ENCODE results near the gene MRTFA. TPM values are rescaled to one million over a fixed set of nuclear protein-coding genes. Genes with fewer than 3 reads are reported as not detected.

The MRTFA gene
- total RNA-seq, 1 donor from 2014 or later = 26.4 TPM

- intact Hi-C loops (cut with DNase I) = no loop called here
- ATAC-seq (ENCODE audit: poor library complexity) (no peak), DNase-seq (peak; percentile 37)
Measured at GRCh38 chr22:40405178-40406062, 231.1 kb downstream of the MRTFA start.

- intact Hi-C loops (cut with DNase I) = no loop called here
- ATAC-seq (ENCODE audit: poor library complexity) (no peak), DNase-seq (no peak)
Measured at GRCh38 chr22:40404251-40405177, 232.0 kb downstream of the MRTFA start.

DNA sequence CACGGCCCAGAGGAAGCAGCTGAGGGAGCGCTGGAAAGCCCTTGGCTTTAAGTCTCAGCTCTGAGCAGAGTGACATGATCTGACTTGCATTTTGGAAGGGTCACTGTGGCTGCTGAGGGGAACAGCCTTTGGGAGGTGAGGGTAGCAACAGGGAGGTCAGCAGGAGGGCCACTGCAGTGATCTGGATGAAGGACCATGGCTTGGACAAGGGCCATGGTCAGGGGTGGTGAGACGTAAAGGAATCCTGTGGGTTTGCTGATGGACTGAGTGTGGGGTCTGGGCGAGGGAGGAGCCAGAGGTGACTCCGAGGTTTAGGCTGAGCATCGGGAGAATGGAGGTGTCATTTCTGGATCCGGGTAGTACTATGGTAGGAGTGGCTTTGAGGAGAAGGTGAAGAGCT is 232.9 kb downstream of the MRTFA start:
- no peak for DNase-seq
- no peak for ATAC-seq (ENCODE audit: poor library complexity)
- intact Hi-C loops (cut with DNase I) = no loop called here

- DNase-seq = no peak
- no peak for ATAC-seq (ENCODE audit: poor library complexity)
- intact Hi-C loops (cut with DNase I) = no loop called here
Measured at GRCh38 chr22:40403141-40403540, 233.4 kb downstream of the MRTFA start.

GRCh38 chr22:40401981-40402406 is 234.5 kb downstream of the MRTFA start:
- DNase-seq (no peak), ATAC-seq (ENCODE audit: poor library complexity) (no peak)
- intact Hi-C loops (cut with DNase I) = no loop called here

DNA sequence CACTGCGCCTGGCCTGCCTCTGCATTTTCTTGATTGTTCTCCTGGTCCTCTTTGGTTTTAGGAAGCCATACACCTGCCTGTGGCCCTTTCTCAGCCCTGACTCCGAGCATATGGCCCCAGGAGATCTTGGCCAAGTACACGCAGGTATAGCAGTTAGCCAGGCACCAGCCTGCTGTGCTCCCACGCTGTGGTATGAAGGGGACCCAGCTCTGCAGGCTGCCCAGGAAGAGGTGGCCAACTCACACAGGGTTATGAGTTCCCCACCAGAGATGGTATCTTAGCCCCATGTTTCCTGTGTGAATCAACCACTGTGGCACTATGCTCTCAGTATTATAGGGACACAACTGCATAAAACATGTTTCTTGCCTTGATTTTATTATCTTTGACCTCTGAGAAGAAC is 235.0 kb downstream of the MRTFA start:
- DNase-seq = no peak
- intact Hi-C loops (cut with DNase I) = no loop called here
- no peak for ATAC-seq (ENCODE audit: poor library complexity)

DNA sequence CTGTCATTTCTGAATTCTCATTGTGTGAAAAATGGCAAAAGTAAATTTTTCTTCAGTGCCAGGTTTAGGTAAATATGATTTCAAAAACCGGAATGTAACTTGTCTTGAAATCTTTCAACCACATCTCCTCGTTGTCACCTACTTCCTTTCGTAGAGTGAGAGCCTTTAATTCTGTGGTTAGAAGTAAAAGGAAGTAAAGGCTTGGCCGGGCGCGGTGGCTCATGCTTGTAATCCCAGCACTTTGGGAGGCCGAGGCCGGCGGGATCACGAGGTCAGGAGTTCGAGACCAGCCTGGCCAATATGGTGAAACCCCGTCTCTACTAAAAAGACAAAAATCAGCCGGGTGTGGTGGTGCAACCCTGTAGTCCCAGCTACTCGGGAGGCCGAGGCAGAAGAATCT is 236.4 kb downstream of the MRTFA start:
- intact Hi-C loops (cut with DNase I) = no loop called here
- ATAC-seq (ENCODE audit: poor library complexity) (no peak), DNase-seq (peak; percentile 71)

DNA sequence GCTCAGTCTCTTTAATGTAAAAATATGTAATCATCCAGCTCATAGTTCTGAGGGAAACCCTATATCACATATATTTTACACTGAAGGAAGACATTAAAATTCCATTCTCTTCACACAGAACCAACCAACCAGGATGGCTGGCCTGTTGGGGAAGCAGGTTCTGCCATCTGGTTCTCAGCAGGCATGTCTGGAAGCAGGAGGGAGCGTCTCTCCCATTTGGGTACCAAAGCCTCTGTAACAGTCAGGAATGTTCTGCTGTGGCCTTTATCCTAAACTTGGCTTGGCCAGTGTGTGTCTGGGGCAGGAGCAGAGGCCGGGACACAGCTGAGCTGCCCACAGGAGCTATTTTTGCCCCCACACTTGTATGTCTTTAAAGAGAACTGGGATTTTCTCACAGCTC is 236.9 kb downstream of the MRTFA start:
- intact Hi-C loops (cut with DNase I) = no loop called here
- DNase-seq (no peak), ATAC-seq (ENCODE audit: poor library complexity) (peak; percentile 40)

DNA sequence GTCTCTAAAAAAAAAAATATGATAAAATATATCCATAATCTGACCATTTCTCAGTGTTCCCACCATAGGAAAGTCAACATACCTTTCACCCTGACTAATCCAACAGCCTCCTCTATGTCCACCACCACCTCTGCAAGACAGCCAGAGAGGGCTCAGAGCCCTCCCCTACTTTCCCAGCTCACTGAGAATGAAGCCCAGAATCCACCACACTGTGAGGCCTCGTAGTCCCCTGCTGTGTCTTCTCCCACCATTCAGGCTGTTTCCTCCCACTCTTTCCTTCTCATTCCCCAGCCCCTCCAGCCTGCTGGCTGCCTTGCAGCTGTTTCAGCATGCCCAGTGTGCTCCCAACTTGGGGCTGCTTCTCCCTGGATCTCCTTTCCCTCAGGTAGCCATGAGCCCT is 239.1 kb downstream of the MRTFA start:
- intact Hi-C loops (cut with DNase I) = no loop called here
- ATAC-seq (ENCODE audit: poor library complexity) = no peak
- DNase-seq = no peak

DNA sequence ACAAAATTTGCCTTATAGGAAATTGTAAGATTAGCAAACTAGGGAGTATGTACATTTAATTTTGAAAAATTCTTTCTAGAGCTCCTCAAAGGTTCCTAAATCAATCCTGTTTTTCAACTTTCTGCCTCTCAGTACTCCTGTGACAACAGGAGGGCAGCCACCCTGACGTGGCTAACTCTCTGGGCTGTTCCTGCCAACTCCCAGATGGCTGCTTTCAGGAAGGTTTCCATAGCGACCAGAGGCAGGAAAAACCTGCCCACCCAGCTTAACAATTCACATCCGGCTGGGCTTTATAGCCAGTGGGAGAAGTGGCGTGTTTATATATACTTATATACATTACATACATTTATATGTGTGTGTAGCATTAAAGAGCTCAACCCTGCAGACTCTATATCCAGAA is 239.6 kb downstream of the MRTFA start:
- ATAC-seq (ENCODE audit: poor library complexity) (peak; percentile 10), DNase-seq (no peak)
- intact Hi-C loops (cut with DNase I) = no loop called here

DNA sequence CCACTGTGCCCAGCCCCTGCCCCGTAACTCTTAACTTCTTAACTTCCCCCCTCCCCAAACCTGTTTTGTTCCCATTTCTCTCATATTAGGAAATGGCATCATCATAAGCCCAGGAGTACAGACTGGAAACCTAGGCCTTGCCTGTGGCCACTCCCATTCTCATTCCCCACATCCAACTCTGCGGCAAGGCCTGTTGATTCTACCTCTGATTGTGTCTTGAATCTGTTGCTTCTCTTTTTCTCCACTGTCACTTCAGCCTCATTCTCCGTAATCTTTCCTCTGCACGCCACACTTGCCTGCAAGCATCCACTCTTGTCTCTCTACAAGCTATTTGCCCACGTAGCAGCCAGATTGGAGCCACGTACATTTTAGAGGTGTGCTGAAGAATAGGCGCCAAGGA is 240.9 kb downstream of the MRTFA start:
- DNase-seq (no peak), ATAC-seq (ENCODE audit: poor library complexity) (no peak)
- intact Hi-C loops (cut with DNase I) = no loop called here

- intact Hi-C loops (cut with DNase I) = no loop called here
- no peak for ATAC-seq (ENCODE audit: poor library complexity)
- no peak for DNase-seq
Measured at GRCh38 chr22:40394607-40395006, 241.9 kb downstream of the MRTFA start.

GRCh38 chr22:40392618-40393017 is 243.9 kb downstream of the MRTFA start:
- intact Hi-C loops (cut with DNase I) = no loop called here
- ATAC-seq (ENCODE audit: poor library complexity) (no peak), DNase-seq (no peak)

DNA sequence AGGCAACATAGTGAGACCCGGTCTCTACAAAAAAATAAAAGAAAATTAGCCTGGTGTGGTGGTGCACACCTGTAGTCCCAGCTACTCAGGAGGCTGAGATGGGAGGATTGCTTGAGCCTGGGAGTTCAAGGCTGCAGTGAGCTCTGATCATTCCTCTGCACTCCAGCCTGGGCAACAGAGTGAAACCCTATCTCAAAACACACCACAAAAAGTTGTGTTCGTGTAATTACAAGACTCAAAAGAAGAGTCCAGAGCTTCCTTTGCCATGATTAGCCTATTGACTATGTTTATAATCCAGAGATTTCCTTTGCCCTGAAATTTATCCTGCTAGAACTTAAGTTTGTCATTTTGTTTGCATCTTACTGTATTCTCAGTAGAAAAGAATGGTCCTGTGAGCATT is 245.1 kb downstream of the MRTFA start:
- ATAC-seq (ENCODE audit: poor library complexity) = no peak
- DNase-seq = no peak
- intact Hi-C loops (cut with DNase I) = no loop called here

DNA sequence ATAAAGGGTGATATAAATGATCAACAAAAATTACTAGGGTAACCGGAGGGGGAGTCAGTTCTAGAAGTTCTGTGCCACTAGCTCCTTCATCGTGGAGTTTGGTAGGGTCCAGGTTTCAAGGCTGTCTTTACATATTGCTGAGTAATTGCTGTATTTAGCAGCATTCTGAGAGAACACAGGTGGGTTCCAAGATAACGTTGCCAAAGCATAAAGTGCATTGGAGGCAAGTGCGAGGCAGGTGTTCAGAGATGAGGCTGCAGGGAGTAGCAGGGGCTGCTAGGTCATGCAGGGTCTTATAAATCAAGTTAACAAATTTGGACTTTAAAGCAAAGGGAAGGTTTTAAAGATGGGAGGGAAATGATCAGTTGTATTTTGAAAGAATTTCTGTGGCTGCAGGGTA is 248.3 kb downstream of the MRTFA start:
- intact Hi-C loops (cut with DNase I) = no loop called here
- DNase-seq (no peak), ATAC-seq (ENCODE audit: poor library complexity) (no peak)

DNA sequence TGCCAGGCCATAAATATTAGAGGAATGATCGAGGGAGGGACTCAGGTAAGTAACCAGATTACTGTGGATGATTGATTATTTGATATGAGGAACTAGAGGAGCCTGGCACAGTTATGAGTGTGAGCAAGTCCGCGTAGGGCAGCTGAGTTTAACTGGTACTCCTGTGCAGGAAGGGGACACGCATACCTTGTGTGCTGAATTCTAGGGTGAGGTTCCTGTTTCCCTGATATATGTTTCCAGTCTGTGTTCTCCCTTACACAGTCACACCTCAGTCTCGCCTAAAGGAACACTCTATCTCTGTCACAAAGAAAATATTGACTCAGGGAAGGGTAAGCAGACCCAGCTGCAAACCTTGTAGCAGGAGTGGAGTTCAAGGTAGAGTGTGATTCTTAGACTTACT is 248.8 kb downstream of the MRTFA start:
- ATAC-seq (ENCODE audit: poor library complexity) (no peak), DNase-seq (no peak)
- intact Hi-C loops (cut with DNase I) = no loop called here

DNA sequence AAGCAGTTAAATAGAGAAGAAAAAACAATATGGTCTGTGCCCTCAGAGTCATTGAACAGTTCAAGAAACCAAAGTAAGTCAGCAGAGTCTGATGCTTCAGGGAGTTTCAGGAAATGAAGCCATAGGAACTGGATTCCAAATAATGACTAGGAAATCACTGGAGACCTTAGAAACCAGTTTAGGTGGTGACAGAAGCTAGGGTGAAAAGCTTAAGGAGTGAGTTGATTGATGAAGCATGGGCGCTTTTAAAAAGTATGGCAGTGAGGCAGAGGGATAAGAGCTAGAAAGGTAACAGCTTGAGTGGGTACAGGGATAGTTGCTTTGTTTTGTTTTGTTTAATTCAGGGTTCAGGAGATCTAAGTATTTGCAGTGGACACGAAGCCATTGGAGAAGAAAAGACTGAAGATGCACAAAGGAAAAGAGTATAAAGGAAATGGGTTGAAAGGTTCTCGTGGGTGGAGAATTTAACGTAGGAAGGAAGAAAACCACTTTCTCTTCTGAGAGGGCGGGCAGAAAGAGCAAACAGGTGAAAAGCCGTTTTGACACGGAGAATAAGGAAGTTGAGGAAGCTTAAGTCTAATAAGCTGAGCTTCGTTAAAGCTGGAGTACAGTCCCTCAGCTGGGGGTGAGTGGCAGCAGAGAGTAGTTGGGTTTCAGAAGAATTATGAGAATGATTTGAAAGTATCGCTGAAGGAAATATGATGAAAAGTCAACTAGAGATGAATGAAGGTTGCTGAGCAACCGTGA is 251.3 kb downstream of the MRTFA start:
- DNase-seq (no peak), ATAC-seq (ENCODE audit: poor library complexity) (peak; percentile 12)
- intact Hi-C loops (cut with DNase I) = no loop called here

DNA sequence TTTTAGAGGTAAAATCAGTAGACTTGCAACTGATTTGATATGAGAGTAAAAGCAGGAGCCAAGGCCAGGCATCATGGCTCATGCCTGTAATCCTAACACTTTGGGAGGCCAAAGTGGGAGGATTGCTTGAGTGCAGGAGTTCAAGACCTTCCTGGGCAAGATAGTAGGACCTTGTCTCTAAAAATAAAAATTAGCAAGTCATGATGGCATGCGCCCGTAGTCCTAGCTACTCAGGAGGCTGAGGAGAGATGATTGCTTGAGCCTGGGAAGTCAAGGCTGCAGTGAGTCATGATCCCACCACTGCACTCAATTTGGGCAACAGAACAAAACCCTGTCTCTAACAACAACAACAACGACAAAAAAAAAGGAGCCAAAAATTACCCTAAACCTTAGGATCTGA is 252.6 kb downstream of the MRTFA start:
- ATAC-seq (ENCODE audit: poor library complexity) (no peak), DNase-seq (no peak)
- intact Hi-C loops (cut with DNase I) = no loop called here

GRCh38 chr22:40381461-40381860 is 255.1 kb downstream of the MRTFA start:
- intact Hi-C loops (cut with DNase I) = no loop called here
- no peak for DNase-seq

More at GRCh38 chr22:40381461-40381860, 255.1 kb downstream of the MRTFA start:
- no peak for ATAC-seq (ENCODE audit: poor library complexity)

Data from Right ventricle myocardium superior (tissue), 1 donor.